WTC11 (cell line): ENCODE results near the gene SLC25A53. TPM values are rescaled to one million over a fixed set of nuclear protein-coding genes. Genes with fewer than 3 reads are reported as not detected.

ENCODE experiments used
- ATAC-seq: fragments of 200-7000 bp; cut with Tn5 transposase; 2 replicates; pipeline ENCODE4 v1.10.0; 2021; ENCODE audit warnings: mild to moderate bottlenecking, moderate library complexity
- CTCF ChIA-PET: fragments of 300-600 bp; sonication (Branson Sonifier 250); formaldehyde crosslinking; loops from one replicate; lab custom pipeline; 2021; ENCODE audit warnings: antibody characterized with exemption; lab: Charles Lee
- POLR2A ChIA-PET: fragments of 350-600 bp; sonication (Branson Sonifier 250); formaldehyde crosslinking; loops from one replicate; lab custom pipeline; 2021; ENCODE audit warnings: antibody characterized with exemption; lab: Charles Lee
- DNase-seq: peaks from one replicate; pipeline ENCODE4 v3.0.0; 2021; ENCODE audit warnings: low spot score
- H3K27ac Mint-ChIP-seq: 2 replicates; pipeline ENCODE4 v1.8.0; 2021; ENCODE audit warnings: mixed read lengths
- H3K27me3 Mint-ChIP-seq: 2 replicates; pipeline ENCODE4 v1.8.0; 2021; ENCODE audit warnings: low read depth, mild to moderate bottlenecking, moderate library complexity, mixed read lengths
- H3K36me3 Mint-ChIP-seq: 2 replicates; pipeline ENCODE4 v1.8.0; 2021; ENCODE audit warnings: mixed read lengths
- H3K4me1 Mint-ChIP-seq: 2 replicates; pipeline ENCODE4 v1.8.0; 2022; ENCODE audit warnings: mixed read lengths
- H3K4me3 Mint-ChIP-seq: 2 replicates; pipeline ENCODE4 v1.8.0; 2021; ENCODE audit warnings: mild to moderate bottlenecking, moderate library complexity, mixed read lengths
- H3K9me3 Mint-ChIP-seq: 2 replicates; pipeline ENCODE4 v1.8.0; 2021; ENCODE audit warnings: mixed read lengths
- CTCF ChIP-seq: fragments of 200-600 bp; IDR thresholded peaks from 2 replicates; pipeline ENCODE4 v1.8.0; 2022; ENCODE audit warnings: antibody characterized with exemption
- E2F4 ChIP-seq: sonication (generic); formaldehyde crosslinking; IDR thresholded peaks from 2 replicates; pipeline ENCODE4 v1.8.1; 2022; ENCODE audit warnings: low read depth, mild to moderate bottlenecking, moderate library complexity, missing genetic modification reagents, borderline replicate concordance
- FOXP4 ChIP-seq: sonication (generic); formaldehyde crosslinking; IDR thresholded peaks from 2 replicates; pipeline ENCODE4 v1.8.0; 2022; ENCODE audit warnings: mild to moderate bottlenecking, missing genetic modification reagents
- TEAD4 ChIP-seq: sonication (generic); formaldehyde crosslinking; IDR thresholded peaks from 2 replicates; pipeline ENCODE4 v1.8.0; 2022; ENCODE audit warnings: mild to moderate bottlenecking, missing genetic modification reagents
- ZBTB43 ChIP-seq: sonication (generic); formaldehyde crosslinking; IDR thresholded peaks from 2 replicates; pipeline ENCODE4 v1.8.1; 2023; ENCODE audit warnings: mild to moderate bottlenecking, missing genetic modification reagents
- ZMAT4 ChIP-seq: fragments of 250-450 bp; sonication (Bioruptor Pico); IDR thresholded peaks from 2 replicates; pipeline ENCODE4 v1.9.0; 2021; ENCODE audit warnings: mild to moderate bottlenecking
- ZNF281 ChIP-seq: sonication (generic); formaldehyde crosslinking; IDR thresholded peaks from 2 replicates; pipeline ENCODE4 v1.8.0; 2023; ENCODE audit warnings: mild to moderate bottlenecking, missing genetic modification reagents
- total RNA-seq: library from RNA; stranded (reverse); gene quantifications from 3 replicates; pipeline ENCODE4 v1.2.3, GENCODE V29; 2021

Gene SLC25A53
- total RNA-seq, 1 experiment from 2014 or later = 1.8 TPM

GRCh38 chrX:104156630-104157529 is at the start of gene SLC25A53 (continued):
- TF ChIP-seq ZNF281 (CRISPR knock-in tag) = no peak
- no peak for TF ChIP-seq ZMAT4

GRCh38 chrX:104205548-104205947 is 48.7 kb upstream of the SLC25A53 start:
- Mint-ChIP-seq H3K9me3 (no peaks in the 10 kb centered on the region), H3K27ac (no peak overlapping the region), H3K36me3 (no peaks in the 10 kb centered on the region), H3K27me3 (peaks cover 9% of the 10 kb centered on the region), H3K4me3 (no peak overlapping the region), H3K4me1 (no peaks in the 10 kb centered on the region)
- DNase-seq (no peak), ATAC-seq (no peak)
- TF ChIP-seq ZMAT4 = no peak
- POLR2A ChIA-PET = no interaction called here
- CTCF ChIA-PET = interaction anchor here (0.8 to 1.9 kb wide), 2 partner anchors 10 to 65 kb away, joined by 3 to 4 read pairs; no protein-coding TSS in a partner anchor

GRCh38 chrX:104195489-104196084 is 38.8 kb upstream of the SLC25A53 start:
- no peak overlapping the region for H3K4me3 Mint-ChIP-seq
- POLR2A ChIA-PET = no interaction called here
- no peak overlapping the region for H3K27ac Mint-ChIP-seq
- ATAC-seq (no peak), DNase-seq (no peak)
- no peaks in the 10 kb centered on the region for H3K27me3 Mint-ChIP-seq
- no peaks in the 10 kb centered on the region for H3K4me1 Mint-ChIP-seq
- CTCF ChIA-PET = interaction anchor here (0.8 to 3.6 kb wide), 11 partner anchors 10 to 175 kb away, joined by 3 to 40 read pairs (median 4); partner anchors contain the start of genes ESX1 and SLC25A53
- H3K36me3 Mint-ChIP-seq = peaks cover 5% of the 10 kb centered on the region
- TF ChIP-seq CTCF = 0 out of 2 replicates have a peak, but pooled peaks have one; percentile 31
- no peak for TF ChIP-seq TEAD4
- no peaks in the 10 kb centered on the region for H3K9me3 Mint-ChIP-seq

GRCh38 chrX:104195013-104195412 is 38.2 kb upstream of the SLC25A53 start:
- DNase-seq = no peak
- ChIA-PET CTCF (interaction anchor here (0.8 to 3.6 kb wide), 11 partner anchors 10 to 176 kb away, joined by 3 to 40 read pairs (median 4); partner anchors contain the start of genes ESX1 and SLC25A53), POLR2A (no interaction called here)
- H3K27ac Mint-ChIP-seq = no peak overlapping the region
- no peaks in the 10 kb centered on the region for H3K27me3 Mint-ChIP-seq
- no peaks in the 10 kb centered on the region for H3K4me1 Mint-ChIP-seq
- no peaks in the 10 kb centered on the region for H3K9me3 Mint-ChIP-seq
- TF ChIP-seq E2F4 (CRISPR knock-in tag) (no peak), ZBTB43 (no peak), FOXP4 (CRISPR knock-in tag) (no peak)
- H3K4me3 Mint-ChIP-seq = no peak overlapping the region
- peaks cover 11% of the 10 kb centered on the region for H3K36me3 Mint-ChIP-seq
- ATAC-seq = no peak
